ENCODE results near the gene BEAN1.
"Not testable (repeated sequence)": the region's sequence is repeated elsewhere in the genome, so short reads cannot be mapped to it uniquely, and the experiment has no call there.

BEAN1 gene

DNA sequence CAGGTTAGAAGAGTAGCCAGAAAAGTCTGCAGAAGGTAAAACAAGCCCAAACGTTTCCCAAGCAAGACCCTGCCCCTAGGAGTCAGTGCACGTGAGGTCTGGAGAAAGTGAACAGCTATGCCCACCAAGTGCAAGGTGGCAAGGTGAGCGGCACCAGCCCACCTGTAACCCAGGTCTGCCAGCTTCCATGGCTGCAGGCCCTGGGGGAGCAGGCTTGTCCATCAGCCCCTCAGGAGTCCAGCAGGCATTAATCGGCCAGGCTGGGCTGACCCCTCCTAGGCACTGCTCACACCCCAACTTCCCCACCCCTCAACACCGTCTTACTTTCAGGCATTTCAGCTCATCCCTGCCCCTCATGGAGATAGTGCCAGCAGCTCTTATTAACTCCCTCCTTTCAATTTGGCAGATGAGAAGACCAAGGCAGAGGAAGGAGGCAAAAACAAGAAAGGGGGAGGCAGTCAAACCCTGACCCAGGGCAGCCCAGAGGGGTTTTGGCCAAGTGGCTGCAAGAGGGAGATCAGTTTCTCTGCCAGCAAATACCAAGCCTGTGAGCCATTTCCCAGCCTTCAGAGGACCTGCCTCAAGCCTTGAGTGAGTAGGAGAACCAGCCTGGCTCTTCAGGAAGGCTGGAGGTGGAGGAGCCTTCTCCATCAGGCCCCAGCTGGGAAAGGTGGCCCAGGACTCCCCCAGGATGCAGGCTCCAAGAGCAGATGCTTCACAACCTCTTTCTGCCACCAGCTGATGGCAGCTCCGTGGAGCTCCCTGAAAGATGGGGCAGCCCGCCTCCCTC lies 14.7 kb downstream of the BEAN1 start:
- no peak for DNase-seq

DNA sequence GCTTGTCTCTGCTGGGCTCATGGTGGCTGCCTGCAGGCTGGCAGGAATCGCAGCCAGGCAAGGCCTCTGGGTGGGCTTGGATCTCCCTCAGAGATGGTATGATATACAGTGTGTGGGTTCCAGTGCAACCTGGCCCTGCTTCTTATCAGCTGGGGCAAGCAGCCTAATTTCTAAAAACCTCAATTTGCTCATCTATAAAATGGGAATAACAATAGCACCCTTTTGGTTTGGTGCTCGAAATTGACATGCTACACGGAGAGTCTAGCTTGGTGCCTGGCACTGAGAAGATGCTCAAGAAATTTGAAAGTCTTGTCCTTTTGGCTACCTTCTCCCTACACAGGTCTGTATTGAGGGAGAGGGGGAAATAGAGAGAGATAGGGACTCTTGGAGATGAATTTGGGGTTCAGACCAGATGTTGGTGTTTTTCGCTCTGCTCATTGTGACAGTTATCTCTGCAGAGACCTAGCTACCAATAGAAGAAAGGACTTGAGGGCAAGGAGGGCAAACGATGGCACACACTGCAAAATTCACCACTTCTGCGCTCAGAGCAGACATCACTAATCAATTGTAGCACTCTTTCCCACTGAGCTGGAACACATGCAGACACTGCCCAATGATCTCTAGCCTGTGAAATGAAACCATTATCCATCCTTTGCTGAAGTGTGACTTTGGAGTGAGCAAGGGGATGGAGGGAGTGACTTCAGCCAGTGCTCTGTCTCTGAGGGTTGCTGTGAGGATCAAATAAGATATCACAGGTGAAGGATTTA lies 15.6 kb downstream of the BEAN1 start:
- DNase-seq: no peak

- no peak for DNase-seq
Observed at GRCh38 chr16:66443269-66443652, 16.2 kb downstream of the BEAN1 start.

- no peak for DNase-seq
Observed at GRCh38 chr16:66444049-66444481, 17.0 kb downstream of the BEAN1 start.

DNA sequence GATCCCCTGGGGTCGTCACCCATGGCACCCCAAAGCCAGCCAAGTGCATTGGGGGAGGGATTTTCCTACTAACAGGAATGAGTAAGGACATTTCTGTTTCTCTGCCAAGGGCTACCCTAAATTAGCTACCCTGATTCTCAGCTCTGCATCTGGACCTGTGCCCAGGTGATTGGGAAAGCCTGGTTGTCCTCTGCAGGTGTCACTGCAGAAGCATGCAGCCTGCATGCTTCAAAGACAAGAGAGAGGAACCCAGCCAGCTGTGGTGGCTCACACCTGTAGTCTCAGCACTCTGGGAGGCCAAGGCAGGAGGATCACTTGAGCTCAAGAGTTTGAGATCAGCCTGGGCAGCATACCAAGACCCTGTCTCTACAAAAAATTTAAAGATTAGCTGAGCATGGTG lies 19.6 kb downstream of the BEAN1 start:
- DNase-seq: no peak

GRCh38 chr16:66447491-66447890 lies 20.4 kb downstream of the BEAN1 start:
- no peak for DNase-seq

DNA sequence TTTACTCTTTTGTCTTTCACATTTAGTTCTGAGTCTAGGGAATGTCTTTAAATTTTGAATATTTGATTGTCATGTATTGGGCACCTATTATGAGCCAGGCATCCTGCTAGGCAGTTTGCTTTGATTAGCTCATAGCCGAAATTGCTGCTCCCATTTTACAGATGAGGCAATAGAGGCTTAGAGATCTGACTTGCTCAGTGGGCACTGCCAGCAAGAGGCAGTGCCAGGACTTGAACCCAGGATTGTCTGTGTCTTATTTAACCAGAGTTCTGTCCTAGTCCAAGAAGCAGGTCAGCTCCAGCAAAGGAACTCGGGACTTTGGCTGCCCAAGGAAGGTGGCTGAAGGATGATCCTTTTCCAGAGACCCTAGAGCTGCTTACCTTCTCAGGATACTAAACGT lies 24.5 kb downstream of the BEAN1 start:
- no peak for DNase-seq

DNA sequence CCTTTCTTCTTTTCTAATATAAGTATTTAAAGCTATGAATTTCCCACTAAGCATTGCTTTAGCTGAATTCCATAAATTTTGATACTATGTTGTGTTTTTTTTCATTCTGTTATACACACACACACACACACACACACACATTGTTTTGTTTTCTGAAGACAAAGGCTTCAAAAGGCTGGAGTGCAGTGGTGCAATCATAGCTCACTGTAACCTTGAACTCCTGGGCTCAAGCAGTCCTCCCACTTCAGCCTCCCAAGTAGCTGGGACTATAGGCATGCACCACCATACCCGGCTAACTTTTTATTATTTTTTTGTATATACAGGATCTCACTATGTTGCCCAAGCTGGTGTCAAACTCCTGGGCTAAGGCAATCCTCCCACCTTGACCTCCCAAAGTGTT lies 26.1 kb downstream of the BEAN1 start:
- DNase-seq: not testable (repeated sequence)

DNA sequence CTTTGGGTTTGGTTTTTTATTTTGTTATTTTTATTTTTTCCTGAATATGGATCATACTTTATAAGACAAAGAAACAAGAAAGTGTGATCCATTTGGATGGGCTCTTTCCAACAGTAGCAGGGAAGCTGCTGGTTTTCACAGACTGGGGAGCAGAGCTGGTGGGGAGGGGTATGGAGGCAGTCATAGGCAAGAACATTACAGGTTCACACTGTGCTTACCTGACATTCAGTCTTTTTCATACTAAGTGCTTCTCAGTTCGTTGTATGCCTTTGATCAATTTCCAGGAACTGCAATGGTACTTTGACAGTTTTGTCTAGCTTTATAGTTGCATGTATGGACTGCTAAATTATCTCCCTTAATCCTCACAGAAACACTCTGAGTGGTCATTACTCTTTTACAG lies 27.7 kb downstream of the BEAN1 start:
- no peak for DNase-seq

- no peak for DNase-seq
Observed at GRCh38 chr16:66455970-66456369, 28.9 kb downstream of the BEAN1 start.

- DNase-seq: no peak
Observed at GRCh38 chr16:66457888-66458287, 30.8 kb downstream of the BEAN1 start.

- DNase-seq: no peak
Observed at GRCh38 chr16:66458292-66458691, 31.2 kb downstream of the BEAN1 start.

DNA sequence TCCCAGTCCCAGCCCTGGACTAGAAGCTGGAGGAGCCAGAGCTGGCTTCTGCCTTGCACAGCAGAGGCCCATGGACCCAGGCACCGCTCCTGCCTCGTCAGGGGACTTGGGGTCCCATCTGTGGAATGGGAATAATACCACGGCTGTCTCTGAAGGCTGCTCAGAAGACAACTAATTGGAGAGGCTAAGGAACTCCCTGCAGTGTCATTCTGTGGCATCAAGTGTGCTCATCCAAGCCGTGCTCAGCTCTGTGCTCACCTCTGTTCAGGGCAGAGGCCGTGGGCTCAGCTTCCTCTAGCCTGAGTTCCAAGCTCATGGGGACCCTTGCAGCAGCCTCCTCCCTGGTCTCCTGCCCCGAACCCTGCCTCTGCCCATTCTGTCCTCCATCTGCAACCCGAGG lies 31.8 kb downstream of the BEAN1 start:
- DNase-seq: no peak

DNA sequence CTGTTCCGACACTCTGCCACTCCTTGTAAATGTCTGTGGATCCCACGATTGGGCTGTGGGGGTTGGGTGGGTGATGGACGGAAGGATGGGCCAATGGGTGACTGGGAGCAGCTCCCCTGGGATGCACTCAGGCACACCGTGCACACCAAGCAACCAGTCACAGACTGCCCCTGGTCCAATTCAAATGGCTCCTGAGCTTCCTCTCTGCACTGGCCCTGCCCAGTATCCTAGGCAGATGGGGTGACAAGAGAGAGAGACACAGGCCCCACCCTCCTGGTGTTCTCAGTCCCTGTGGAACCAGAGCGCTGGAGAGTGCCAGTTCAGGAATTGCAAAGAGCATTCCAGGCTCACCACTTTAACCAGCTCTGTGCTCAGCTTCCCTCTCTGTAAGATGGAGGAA lies 32.8 kb downstream of the BEAN1 start:
- DNase-seq: no peak

- no peak for DNase-seq
Observed at GRCh38 chr16:66460703-66461102, 33.6 kb downstream of the BEAN1 start.

GRCh38 chr16:66462912-66463311 lies 35.8 kb downstream of the BEAN1 start:
- DNase-seq: no peak

- DNase-seq: not testable (repeated sequence)
Observed at GRCh38 chr16:66465946-66466345, 38.9 kb downstream of the BEAN1 start.

- DNase-seq: not testable (repeated sequence)
Observed at GRCh38 chr16:66466636-66467035, 39.5 kb downstream of the BEAN1 start.

DNA sequence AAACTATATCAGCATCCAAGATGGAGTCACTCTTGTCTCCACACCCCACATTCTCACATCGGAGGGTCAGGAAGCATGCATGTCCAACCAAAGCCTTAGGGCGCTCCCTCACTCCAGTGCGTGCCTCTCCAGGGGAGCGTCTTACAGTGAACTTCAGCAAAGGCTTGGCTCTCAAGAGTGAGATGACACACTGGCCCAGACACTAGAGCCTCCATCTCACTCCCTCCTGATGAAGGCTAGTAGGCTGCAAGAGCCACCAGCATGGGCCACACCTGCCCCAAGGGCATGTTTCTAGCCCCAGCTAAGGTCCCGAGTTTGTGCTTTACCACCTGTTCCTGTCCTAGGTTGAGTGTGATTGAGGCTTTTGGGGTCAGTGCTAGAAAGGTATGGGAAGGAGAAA lies 40.5 kb downstream of the BEAN1 start:
- DNase-seq: no peak

GRCh38 chr16:66468321-66468965 lies 41.3 kb downstream of the BEAN1 start:
- DNase-seq: no peak

- no peak for DNase-seq
Observed at GRCh38 chr16:66469291-66469946, 42.3 kb downstream of the BEAN1 start.

DNA sequence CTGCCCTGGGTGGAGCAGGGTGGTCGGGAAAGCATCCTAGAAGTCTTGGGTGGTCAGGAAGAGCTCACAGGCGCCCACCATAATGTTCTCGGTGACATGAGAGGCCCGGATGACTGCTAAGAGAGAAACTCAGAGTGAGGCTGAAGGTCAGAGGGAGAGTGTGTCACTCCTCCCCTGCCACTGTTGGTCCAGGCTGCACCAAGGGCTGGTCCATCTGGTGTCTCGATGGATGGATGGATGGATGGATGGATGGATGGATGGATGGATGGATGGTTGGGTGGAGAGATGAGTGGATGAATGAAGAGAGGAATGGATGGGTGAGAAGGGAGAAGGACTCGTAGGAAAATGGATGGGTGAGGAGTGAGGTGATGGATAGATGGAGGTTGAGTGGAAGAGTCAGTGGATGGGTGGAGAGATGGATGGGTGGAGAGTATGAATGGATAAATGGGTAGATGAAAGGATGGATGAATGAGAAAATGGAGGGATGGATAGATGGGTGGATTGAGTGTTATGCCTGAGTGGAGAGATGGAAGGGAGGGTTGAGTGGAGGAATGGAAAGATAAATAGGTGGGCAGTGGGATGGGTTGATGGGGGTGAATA lies 43.0 kb downstream of the BEAN1 start:
- no peak for DNase-seq

- DNase-seq: no peak
Observed at GRCh38 chr16:66470556-66470955, 43.5 kb downstream of the BEAN1 start.

Measured in stimulated activated CD4-positive, alpha-beta T cell treated with anti-CD3 and anti-CD28 coated beads, Interleukin-15, amount 100 ng/mL, for 24 hours (primary cell).